ENCODE results near the gene HAPLN1. TPM values are rescaled to one million over a fixed set of nuclear protein-coding genes. Genes with fewer than 3 reads are reported as not detected.

HAPLN1 gene
- total RNA-seq, 1 donor from 2014 or later = not detected

DNA sequence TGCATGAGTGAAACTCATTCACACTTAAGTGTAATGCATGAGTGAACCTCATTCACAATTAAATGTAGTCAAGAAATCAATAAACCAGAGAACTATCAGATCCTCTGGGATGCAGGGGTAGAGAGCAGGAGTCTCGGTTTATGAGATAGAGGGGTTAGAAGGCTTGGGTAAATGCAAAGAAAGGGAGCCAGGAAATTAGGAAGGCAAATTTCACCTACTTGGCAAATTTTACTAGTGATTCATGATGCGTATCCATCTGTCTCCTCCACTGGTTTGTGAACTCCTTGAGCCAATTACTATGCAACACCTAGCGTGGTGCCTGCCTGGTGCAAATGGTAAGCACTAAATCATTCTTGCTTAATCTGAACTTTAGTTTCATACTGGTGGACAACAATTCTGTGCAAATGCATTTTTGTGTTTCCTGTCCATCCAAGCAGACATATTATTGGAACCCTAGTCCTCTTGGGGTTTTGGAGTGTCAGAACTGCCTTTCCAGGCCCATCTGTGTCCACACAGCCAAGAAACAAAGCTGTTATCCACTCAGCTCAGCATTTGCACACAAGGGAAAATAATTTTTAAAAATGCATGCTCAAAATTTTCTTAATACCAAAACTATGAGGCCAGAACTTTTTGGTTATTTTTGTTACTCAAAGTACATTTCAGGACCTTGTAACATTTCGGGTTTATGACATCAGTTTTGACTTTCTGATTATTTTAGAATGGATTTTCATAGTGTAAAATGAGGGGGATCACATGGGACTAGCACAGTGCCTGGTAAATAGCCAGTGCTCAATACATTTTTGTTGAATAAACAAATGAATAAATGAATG is 5.2 kb downstream of the HAPLN1 start:
- TF ChIP-seq, protein P1, sequence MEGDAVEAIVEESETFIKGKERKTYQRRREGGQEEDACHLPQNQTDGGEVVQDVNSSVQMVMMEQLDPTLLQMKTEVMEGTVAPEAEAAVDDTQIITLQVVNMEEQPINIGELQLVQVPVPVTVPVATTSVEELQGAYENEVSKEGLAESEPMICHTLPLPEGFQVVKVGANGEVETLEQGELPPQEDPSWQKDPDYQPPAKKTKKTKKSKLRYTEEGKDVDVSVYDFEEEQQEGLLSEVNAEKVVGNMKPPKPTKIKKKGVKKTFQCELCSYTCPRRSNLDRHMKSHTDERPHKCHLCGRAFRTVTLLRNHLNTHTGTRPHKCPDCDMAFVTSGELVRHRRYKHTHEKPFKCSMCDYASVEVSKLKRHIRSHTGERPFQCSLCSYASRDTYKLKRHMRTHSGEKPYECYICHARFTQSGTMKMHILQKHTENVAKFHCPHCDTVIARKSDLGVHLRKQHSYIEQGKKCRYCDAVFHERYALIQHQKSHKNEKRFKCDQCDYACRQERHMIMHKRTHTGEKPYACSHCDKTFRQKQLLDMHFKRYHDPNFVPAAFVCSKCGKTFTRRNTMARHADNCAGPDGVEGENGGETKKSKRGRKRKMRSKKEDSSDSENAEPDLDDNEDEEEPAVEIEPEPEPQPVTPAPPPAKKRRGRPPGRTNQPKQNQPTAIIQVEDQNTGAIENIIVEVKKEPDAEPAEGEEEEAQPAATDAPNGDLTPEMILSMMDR (IDR thresholded peaks at IDR 0.05; ENCODE audit: insufficient read depth, low read length, severe bottlenecking) = no peak
- no peak overlapping the region for H3K4me3 ChIP-seq (ENCODE audit: low read depth, low read length)

DNA sequence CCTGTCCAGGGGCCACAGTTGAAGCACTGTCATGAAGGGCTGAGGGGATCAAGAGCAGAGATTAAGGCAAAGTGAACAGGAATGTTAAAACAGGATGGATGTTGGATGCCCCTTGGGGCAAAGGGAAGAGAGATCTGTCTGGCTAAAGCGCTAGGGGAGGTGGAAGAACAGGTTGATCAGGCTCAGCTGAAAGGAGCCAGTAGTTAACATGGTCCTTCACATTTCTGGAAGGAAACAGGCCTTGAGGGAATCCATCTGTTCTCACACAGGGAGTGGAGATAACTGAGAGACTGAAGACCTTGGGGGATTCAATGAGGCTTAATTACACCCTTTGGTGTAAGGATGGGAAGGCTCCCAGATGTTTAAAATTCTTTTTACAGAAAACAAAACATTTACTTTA is 5.8 kb downstream of the HAPLN1 start:
- FAIRE-seq (no peak), DNase-seq (ENCODE audit: low read depth) (peak; percentile 17)
- TF ChIP-seq, protein P1 (IDR thresholded peaks at IDR 0.05; ENCODE audit: insufficient read depth, low read length, severe bottlenecking) = no peak
- no peak overlapping the region for H3K4me3 ChIP-seq (ENCODE audit: low read depth, low read length)
- H3K36me3 ChIP-seq (ENCODE audit: control insufficient read depth, insufficient read depth, low read length) = no peaks in the 10 kb centered on the region
- H3K27me3 ChIP-seq (ENCODE audit: control insufficient read depth, insufficient read depth, low read length) = peaks cover 5% of the 10 kb centered on the region

More for the DNA sequence above, 5.2 kb downstream of the HAPLN1 start:
- no peaks in the 10 kb centered on the region for H3K36me3 ChIP-seq (ENCODE audit: control insufficient read depth, insufficient read depth, low read length)
- DNase-seq (ENCODE audit: low read depth) (peak; percentile 8), FAIRE-seq (no peak)
- H3K27me3 ChIP-seq (ENCODE audit: control insufficient read depth, insufficient read depth, low read length) = peaks cover 5% of the 10 kb centered on the region

DNA sequence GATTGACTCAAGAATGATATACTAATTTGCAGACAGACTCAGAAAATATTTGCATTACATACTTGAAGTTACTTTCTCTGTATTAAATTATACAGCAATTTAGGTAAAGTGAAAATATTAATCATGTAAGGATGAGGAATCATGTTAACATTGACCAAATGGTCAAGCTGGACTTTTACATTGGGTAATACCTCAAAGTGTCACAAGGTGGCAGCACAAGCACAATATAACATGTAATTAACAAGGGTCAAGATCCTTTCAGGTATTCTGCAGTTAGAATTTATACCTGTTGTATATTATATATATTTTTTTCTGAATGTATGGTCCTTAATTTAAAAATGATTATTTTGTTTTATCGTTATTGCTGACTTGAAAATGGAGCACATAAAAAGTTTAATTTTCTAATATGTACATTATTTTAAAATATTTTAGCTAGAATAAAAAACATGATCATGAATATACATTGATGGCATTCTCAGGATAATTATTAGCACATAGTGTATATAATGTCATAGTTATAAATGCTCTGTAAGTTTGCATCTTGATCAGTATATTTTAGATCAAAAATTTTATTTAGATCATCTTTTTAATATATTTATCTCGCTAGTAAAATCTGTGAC is 8.6 kb downstream of the HAPLN1 start:
- FAIRE-seq (no peak), DNase-seq (ENCODE audit: low read depth) (peak; percentile 60)
- TF ChIP-seq, protein P1 (IDR thresholded peaks at IDR 0.05; ENCODE audit: insufficient read depth, low read length, severe bottlenecking) = peak; percentile 40
- H3K27me3 ChIP-seq (ENCODE audit: control insufficient read depth, insufficient read depth, low read length) = peaks cover 1% of the 10 kb centered on the region
- no peak overlapping the region for H3K4me3 ChIP-seq (ENCODE audit: low read depth, low read length)
- H3K36me3 ChIP-seq (ENCODE audit: control insufficient read depth, insufficient read depth, low read length) = no peaks in the 10 kb centered on the region

DNA sequence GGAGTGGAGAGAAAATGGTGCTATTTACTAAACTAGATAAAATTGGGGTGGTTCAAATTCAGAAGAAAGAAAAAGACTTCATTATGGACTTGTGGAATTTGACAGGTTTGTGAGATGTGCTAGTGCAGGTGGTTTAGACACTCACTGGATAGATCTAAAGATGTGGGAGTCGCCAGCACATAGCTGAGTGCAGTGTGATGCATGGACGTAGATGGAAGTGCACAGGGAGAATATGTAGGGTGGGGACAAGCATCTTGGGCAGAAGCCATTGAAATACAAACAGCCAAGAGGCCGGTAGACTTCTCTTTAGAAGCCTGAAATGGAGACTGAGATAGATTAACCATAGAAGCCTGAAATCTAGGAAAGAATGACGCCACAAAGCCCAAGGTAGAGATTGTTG is 10.7 kb downstream of the HAPLN1 start:
- no peak for DNase-seq (ENCODE audit: low read depth)
- Histone ChIP-seq H3K27me3 (ENCODE audit: control insufficient read depth, insufficient read depth, low read length) (peaks cover 1% of the 10 kb centered on the region), H3K4me3 (ENCODE audit: low read depth, low read length) (no peak overlapping the region), H3K36me3 (ENCODE audit: control insufficient read depth, insufficient read depth, low read length) (no peaks in the 10 kb centered on the region)
- no peak for FAIRE-seq
- TF ChIP-seq, protein P1 (IDR thresholded peaks at IDR 0.05; ENCODE audit: insufficient read depth, low read length, severe bottlenecking) = no peak

DNA sequence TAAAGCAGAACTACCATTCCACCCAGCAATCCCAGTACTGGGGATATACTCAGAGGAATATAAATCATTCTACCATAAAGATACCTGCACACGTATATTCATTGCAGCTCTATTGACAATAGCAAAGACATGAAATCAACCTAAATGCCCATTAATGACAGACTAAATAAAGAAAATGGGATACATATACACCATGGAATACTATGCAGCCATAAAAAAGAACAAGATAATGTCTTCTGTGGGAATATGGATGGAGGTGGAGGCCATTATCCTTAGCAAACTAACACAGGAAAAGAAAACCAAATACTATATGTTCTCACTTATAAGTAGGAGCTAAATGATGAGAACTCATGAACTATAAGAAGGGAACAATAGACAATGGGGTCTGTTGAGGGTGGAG is 12.5 kb downstream of the HAPLN1 start:
- Histone ChIP-seq H3K27me3 (ENCODE audit: control insufficient read depth, insufficient read depth, low read length) (no peaks in the 10 kb centered on the region), H3K4me3 (ENCODE audit: low read depth, low read length) (no peak overlapping the region), H3K36me3 (ENCODE audit: control insufficient read depth, insufficient read depth, low read length) (no peaks in the 10 kb centered on the region)
- TF ChIP-seq, protein P1 (IDR thresholded peaks at IDR 0.05; ENCODE audit: insufficient read depth, low read length, severe bottlenecking) = no peak
- FAIRE-seq (no peak), DNase-seq (ENCODE audit: low read depth) (no peak)
